Upper lobe of right lung (tissue), 1 donor: ENCODE results near the gene PPP2R5C. TPM values are rescaled to one million over a fixed set of nuclear protein-coding genes. Genes with fewer than 3 reads are reported as not detected.

ENCODE experiments used
- ATAC-seq: fragments of 200-7000 bp; cut with Tn5 transposase; one replicate; pipeline ENCODE4 v1.9.1; 2020; ENCODE audit warnings: mild to moderate bottlenecking, moderate library complexity
- DNase-seq: peaks from one replicate; pipeline ENCODE4 v3.0.0-alpha.2; 2020
- H3K27ac ChIP-seq: fragments of 200-600 bp; one replicate; pipeline ENCODE4 v1.8.0; 2022
- H3K27me3 ChIP-seq: fragments of 200-600 bp; one replicate; pipeline ENCODE4 v1.8.0; 2022; ENCODE audit warnings: mild to moderate bottlenecking
- H3K36me3 ChIP-seq: fragments of 200-600 bp; one replicate; pipeline ENCODE4 v1.8.0; 2022
- H3K4me1 ChIP-seq: fragments of 200-600 bp; one replicate; pipeline ENCODE4 v1.8.0; 2022
- H3K4me3 ChIP-seq: fragments of 200-600 bp; one replicate; pipeline ENCODE4 v1.8.0; 2022; ENCODE audit warnings: mild to moderate bottlenecking
- H3K9me3 ChIP-seq: fragments of 200-600 bp; one replicate; pipeline ENCODE4 v1.8.0; 2022
- CTCF ChIP-seq: fragments of 200-600 bp; IDR thresholded peaks from one replicate; pipeline ENCODE4 v1.8.0; 2022; ENCODE audit warnings: antibody characterized with exemption
- intact Hi-C: fragments of 100-400 bp; cut with DNase I; formaldehyde crosslinking; loops from one replicate; pipeline ENCODE4 v1.11.0; 2022
- total RNA-seq: library from RNA; stranded (reverse); fragmentation: NEBNext Ultra II Directional; extraction: Animal tissue kit (Norgen Biotek cat#: 25700); gene quantifications from one replicate; pipeline ENCODE4 v1.2.1, GENCODE V29; 2021
- donor health status: DM: no; HTN: yes; CAD: no; lungs with severe emphysema.

Gene PPP2R5C
- total RNA-seq, 1 donor from 2014 or later: 165 TPM

GRCh38 chr14:101881426-101881825, 119.9 kb downstream of the PPP2R5C start:
- ATAC-seq (no peak), DNase-seq (no peak)
- intact Hi-C loops: no loop called here
- Histone ChIP-seq H3K27ac (no peak overlapping the region), H3K4me1 (peaks cover 8% of the 10 kb centered on the region), H3K27me3 (no peaks in the 10 kb centered on the region), H3K36me3 (peaks cover 59% of the 10 kb centered on the region), H3K9me3 (no peaks in the 10 kb centered on the region), H3K4me3 (no peak overlapping the region)
- TF ChIP-seq CTCF: no peak

- no peak overlapping the region for H3K27ac ChIP-seq
- DNase-seq (no peak), ATAC-seq (no peak)
- no peak overlapping the region for H3K4me3 ChIP-seq
- no peaks in the 10 kb centered on the region for H3K9me3 ChIP-seq
- peaks cover 68% of the 10 kb centered on the region for H3K36me3 ChIP-seq
- intact Hi-C loops: no loop called here
- H3K4me1 ChIP-seq: peaks cover 1% of the 10 kb centered on the region
- TF ChIP-seq CTCF: no peak
- H3K27me3 ChIP-seq: no peaks in the 10 kb centered on the region
Observed at GRCh38 chr14:101882141-101882935, 120.8 kb downstream of the PPP2R5C start.

GRCh38 chr14:101884089-101884933, 122.8 kb downstream of the PPP2R5C start:
- no peak for DNase-seq
- intact Hi-C loops: no loop called here
- no peak overlapping the region for H3K27ac ChIP-seq
- H3K27me3 ChIP-seq: no peaks in the 10 kb centered on the region
- ATAC-seq: no peak
- H3K4me3 ChIP-seq: no peak overlapping the region
- no peak for TF ChIP-seq CTCF
- no peaks in the 10 kb centered on the region for H3K9me3 ChIP-seq
- H3K4me1 ChIP-seq: no peaks in the 10 kb centered on the region
- peaks cover 82% of the 10 kb centered on the region for H3K36me3 ChIP-seq

GRCh38 chr14:101884934-101885576, 123.5 kb downstream of the PPP2R5C start:
- Histone ChIP-seq H3K36me3 (peaks cover 83% of the 10 kb centered on the region), H3K4me1 (no peaks in the 10 kb centered on the region), H3K27me3 (no peaks in the 10 kb centered on the region), H3K9me3 (no peaks in the 10 kb centered on the region), H3K27ac (no peak overlapping the region), H3K4me3 (no peak overlapping the region)
- TF ChIP-seq CTCF: no peak
- intact Hi-C loops: no loop called here
- ATAC-seq: no peak
- DNase-seq: no peak

GRCh38 chr14:101887219-101887618, 125.7 kb downstream of the PPP2R5C start:
- intact Hi-C loops: no loop called here
- Histone ChIP-seq H3K27me3 (no peaks in the 10 kb centered on the region), H3K36me3 (peaks cover 90% of the 10 kb centered on the region), H3K9me3 (no peaks in the 10 kb centered on the region), H3K4me1 (no peaks in the 10 kb centered on the region), H3K4me3 (no peak overlapping the region), H3K27ac (no peak overlapping the region)
- no peak for TF ChIP-seq CTCF
- ATAC-seq (peak; percentile 33), DNase-seq (peak; percentile 16)
